SK-N-MC (cell line): ENCODE measurements around the gene ATP6AP1.

ENCODE experiments used
- DNase-seq: peaks from one replicate; pipeline ENCODE4 v3.0.0-alpha.2; 2011; ENCODE audit warnings: low read depth, low spot score
- H3K27ac ChIP-seq: fragments of 200-600 bp; sonication (generic); 2 replicates; pipeline ENCODE4 v1.5.1; 2016; ENCODE audit warnings: mixed run types
- H3K36me3 ChIP-seq: fragments of 200-600 bp; sonication (generic); 2 replicates; pipeline ENCODE4 v1.6.1; 2017; ENCODE audit warnings: antibody characterized with exemption, low read length, mixed read lengths; ENCODE audit not compliant: insufficient read depth
- H3K4me3 ChIP-seq: fragments of 200-600 bp; sonication (generic); 2 replicates; pipeline ENCODE4 v1.5.1; 2016
- H3K9ac ChIP-seq: fragments of 200-600 bp; sonication (generic); 2 replicates; pipeline ENCODE4 v1.8.0; 2017; ENCODE audit warnings: mixed run types, mixed read lengths; ENCODE audit not compliant: insufficient read length
- H3K9me3 ChIP-seq: fragments of 200-600 bp; sonication (generic); 2 replicates; pipeline ENCODE4 v1.6.1; 2017; ENCODE audit warnings: low read depth, mild to moderate bottlenecking, antibody characterized with exemption, low read length, moderate library complexity, mixed read lengths
- EZH2 ChIP-seq: fragments of 200-600 bp; sonication (generic); IDR thresholded peaks from one replicate; pipeline ENCODE4 v1.6.1; 2017; ENCODE audit warnings: antibody characterized with exemption
- FOXP2 ChIP-seq: optimal IDR thresholded peaks from 2 replicates; pipeline ENCODE3; 2011; ENCODE audit warnings: mild to moderate bottlenecking, moderate library complexity; ENCODE audit not compliant: insufficient read depth; ENCODE audit errors: extremely low read length, control extremely low read depth
- POLR2AphosphoS5 ChIP-seq: IDR thresholded peaks from 2 replicates; pipeline ENCODE4 v1.6.1; 2012; ENCODE audit warnings: mild to moderate bottlenecking, low read depth, low read length, borderline replicate concordance

ATP6AP1 gene

DNA sequence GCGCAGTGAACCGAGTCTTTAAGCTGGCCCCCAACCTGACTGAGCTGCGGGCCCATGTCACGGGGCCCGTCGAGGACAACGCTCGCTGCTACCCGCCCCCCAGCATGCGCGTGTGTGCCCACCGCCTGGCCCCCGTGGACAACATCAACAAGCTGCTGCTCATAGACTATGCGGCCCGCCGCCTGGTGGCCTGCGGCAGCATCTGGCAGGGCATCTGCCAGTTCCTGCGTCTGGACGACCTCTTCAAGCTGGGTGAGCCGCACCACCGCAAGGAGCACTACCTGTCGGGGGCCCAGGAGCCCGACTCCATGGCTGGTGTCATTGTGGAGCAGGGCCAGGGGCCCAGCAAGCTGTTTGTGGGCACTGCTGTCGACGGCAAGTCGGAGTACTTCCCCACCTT, 31.8 kb downstream of the ATP6AP1 start:
- Histone ChIP-seq H3K27ac (no peak overlapping the region), H3K9me3 (no peaks in the 10 kb centered on the region), H3K9ac (no peak overlapping the region), H3K4me3 (no peak overlapping the region), H3K36me3 (no peaks in the 10 kb centered on the region; the same call in 1 of the 2 replicates)
- no peak for DNase-seq
- no peak for TF ChIP-seq POLR2AphosphoS5
- TF ChIP-seq EZH2, result no peak
- no peak for TF ChIP-seq FOXP2

DNA sequence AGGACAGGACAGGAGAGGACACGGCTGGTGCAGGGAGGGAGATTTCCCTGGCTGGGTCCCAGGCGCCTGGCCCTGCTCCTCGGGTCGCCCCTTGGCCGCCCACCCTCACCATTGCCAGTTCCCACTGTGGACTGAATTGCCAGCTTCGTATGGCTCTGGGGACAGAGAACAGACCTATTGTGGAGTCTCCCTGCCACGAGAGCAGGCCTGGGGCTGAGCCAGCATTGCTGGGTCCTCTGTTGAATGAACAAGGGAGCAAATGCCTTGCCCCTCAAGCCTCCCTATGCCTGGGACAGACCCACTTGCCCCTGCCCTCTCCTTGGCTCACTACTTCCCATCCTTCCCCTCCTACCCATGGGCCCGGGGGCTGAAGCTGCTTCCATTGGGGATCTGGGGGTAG, 33.9 kb downstream of the ATP6AP1 start:
- no peak overlapping the region for H3K27ac ChIP-seq
- no peaks in the 10 kb centered on the region for H3K9me3 ChIP-seq
- H3K9ac ChIP-seq, result no peak overlapping the region
- no peaks in the 10 kb centered on the region; the same call in 1 of the 2 replicates for H3K36me3 ChIP-seq
- TF ChIP-seq FOXP2 (no peak), EZH2 (no peak), POLR2AphosphoS5 (no peak)
- no peak for DNase-seq
- no peak overlapping the region for H3K4me3 ChIP-seq

DNA sequence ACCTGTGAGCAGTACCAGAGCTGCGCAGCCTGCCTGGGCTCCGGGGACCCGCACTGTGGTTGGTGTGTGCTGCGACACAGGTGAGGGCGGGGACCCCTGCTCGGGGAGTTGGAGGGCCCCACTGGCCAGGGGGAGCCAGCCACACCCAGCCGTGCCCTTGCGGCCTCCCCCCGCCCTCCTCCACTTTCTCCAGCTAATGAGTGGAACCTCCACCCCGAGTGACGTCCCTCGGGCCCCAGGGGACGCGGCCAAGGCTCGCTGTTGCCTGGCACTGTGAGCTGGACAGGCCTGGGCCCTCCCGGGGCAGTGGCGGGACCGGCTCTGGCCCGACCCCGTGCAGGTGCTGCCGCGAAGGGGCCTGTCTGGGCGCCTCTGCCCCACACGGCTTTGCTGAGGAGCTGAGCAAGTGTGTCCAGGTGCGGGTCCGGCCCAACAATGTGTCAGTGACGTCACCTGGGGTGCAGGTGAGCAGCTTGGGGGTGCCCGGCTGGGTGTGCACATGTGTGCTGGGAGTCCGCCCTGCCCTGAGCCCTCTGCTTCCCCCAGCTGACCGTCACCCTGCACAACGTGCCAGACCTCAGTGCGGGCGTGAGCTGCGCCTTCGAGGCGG, 35.2 kb downstream of the ATP6AP1 start:
- DNase-seq, result no peak
- Histone ChIP-seq H3K36me3 (no peaks in the 10 kb centered on the region; the same call in 1 of the 2 replicates), H3K9me3 (no peaks in the 10 kb centered on the region), H3K27ac (no peak overlapping the region), H3K4me3 (no peak overlapping the region), H3K9ac (no peak overlapping the region)
- TF ChIP-seq POLR2AphosphoS5 (no peak), FOXP2 (no peak), EZH2 (no peak)

DNA sequence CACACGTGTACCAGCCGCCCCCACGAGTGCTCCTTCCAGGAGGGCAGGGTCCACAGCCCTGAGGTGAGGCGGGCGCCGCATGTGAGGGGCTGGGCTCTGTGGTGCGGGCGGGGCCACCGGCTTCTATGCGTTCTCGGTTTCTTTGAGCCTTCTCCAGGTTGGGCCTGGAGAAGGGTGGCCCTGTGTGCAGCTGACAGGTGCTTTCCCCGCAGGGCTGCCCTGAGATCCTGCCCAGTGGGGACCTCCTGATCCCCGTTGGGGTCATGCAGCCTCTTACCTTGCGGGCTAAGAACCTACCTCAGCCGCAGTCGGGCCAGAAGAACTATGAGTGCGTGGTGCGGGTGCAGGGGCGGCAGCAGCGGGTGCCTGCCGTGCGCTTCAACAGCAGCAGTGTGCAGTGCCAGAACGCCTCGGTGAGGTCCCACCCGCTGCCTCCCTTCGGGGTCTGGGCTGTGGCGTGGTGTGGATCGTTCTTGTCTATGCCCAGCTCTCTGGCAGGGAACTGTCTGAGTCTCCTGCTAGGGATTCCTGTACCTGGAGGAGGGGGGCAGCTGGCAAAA, 36.4 kb downstream of the ATP6AP1 start:
- Histone ChIP-seq H3K9me3 (no peaks in the 10 kb centered on the region), H3K36me3 (no peaks in the 10 kb centered on the region; the same call in 1 of the 2 replicates), H3K9ac (no peak overlapping the region), H3K4me3 (no peak overlapping the region), H3K27ac (no peak overlapping the region)
- TF ChIP-seq FOXP2, result no peak
- TF ChIP-seq POLR2AphosphoS5, result no peak
- TF ChIP-seq EZH2, result no peak
- no peak for DNase-seq

DNA sequence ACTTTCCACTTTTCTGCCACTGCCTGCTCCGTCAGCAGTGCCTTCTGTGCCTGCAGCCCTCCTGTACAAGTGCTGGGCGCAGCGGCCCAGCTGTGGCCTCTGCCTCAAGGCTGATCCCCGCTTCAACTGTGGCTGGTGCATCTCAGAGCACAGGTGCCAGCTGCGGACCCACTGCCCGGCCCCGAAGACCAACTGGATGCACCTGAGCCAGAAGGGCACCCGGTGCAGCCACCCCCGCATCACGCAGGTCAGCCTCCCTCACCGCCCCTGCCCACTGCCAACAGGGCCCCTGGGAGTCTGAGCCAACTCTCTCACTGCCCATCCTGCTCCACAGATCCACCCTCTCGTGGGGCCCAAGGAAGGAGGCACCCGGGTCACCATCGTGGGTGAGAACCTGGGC, 37.1 kb downstream of the ATP6AP1 start:
- Histone ChIP-seq H3K9me3 (no peaks in the 10 kb centered on the region), H3K4me3 (no peak overlapping the region), H3K36me3 (no peaks in the 10 kb centered on the region; the same call in 1 of the 2 replicates), H3K27ac (no peak overlapping the region), H3K9ac (no peak overlapping the region)
- no peak for TF ChIP-seq POLR2AphosphoS5
- no peak for DNase-seq

DNA sequence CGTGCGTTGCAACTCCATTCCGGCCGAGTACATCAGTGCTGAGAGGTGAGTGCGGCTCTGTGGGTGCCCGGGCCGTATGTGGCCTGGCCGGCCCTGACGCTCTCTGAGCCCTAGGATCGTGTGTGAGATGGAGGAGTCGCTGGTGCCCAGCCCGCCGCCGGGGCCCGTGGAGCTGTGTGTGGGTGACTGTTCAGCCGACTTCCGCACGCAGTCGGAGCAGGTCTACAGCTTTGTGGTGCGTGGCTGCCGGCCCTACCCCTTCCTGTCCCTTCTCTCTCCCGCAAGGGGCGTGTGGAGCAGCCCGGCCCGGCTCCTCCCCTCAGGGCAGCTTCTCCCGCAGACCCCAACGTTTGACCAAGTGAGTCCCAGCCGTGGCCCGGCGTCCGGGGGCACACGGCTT, 37.6 kb downstream of the ATP6AP1 start:
- Histone ChIP-seq H3K9me3 (no peaks in the 10 kb centered on the region), H3K36me3 (no peaks in the 10 kb centered on the region; the same call in 1 of the 2 replicates), H3K27ac (no peak overlapping the region), H3K9ac (no peak overlapping the region), H3K4me3 (no peak overlapping the region)
- no peak for DNase-seq
- TF ChIP-seq POLR2AphosphoS5, result no peak
- TF ChIP-seq EZH2, result no peak
- no peak for TF ChIP-seq FOXP2

DNA sequence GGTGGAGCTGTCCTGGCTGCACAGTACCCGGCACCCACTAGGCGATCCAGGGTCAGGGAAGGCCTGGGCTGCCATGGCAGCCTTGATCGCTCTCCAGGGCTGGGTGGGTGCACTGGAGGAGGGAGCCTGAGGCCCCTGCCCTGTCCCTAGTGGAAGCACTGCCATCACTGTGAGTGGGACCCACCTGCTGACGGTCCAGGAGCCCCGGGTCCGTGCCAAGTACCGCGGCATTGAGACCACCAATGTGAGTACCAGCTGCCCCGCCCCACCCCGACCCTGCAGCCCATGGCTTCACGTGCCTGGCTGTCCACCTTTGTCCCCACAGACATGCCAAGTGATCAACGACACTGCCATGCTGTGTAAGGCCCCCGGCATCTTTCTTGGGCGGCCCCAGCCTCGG, 38.4 kb downstream of the ATP6AP1 start:
- no peak for DNase-seq
- H3K27ac ChIP-seq, result no peak overlapping the region
- H3K9ac ChIP-seq, result no peak overlapping the region
- no peak for TF ChIP-seq EZH2
- no peak for TF ChIP-seq POLR2AphosphoS5
- TF ChIP-seq FOXP2, result no peak
- no peaks in the 10 kb centered on the region; the same call in 1 of the 2 replicates for H3K36me3 ChIP-seq
- no peaks in the 10 kb centered on the region for H3K9me3 ChIP-seq
- H3K4me3 ChIP-seq, result no peak overlapping the region

DNA sequence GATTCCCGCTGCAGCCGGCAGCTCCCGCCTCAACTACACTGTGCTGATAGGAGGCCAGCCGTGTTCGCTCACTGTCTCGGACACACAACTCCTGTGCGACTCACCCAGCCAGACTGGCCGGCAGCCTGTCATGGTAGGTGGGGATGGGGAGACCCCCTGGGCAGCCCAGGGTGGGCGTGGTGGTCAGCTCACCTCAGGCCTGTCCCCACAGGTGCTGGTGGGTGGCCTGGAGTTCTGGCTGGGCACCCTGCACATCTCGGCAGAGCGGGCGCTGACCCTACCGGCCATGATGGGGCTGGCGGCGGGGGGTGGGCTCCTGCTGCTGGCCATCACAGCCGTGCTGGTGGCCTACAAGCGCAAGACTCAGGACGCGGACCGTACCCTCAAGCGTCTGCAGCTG, 39.1 kb downstream of the ATP6AP1 start:
- Histone ChIP-seq H3K36me3 (no peaks in the 10 kb centered on the region; the same call in 1 of the 2 replicates), H3K27ac (no peak overlapping the region), H3K4me3 (no peak overlapping the region), H3K9ac (no peak overlapping the region), H3K9me3 (no peaks in the 10 kb centered on the region)
- TF ChIP-seq EZH2, result no peak
- no peak for TF ChIP-seq FOXP2
- no peak for TF ChIP-seq POLR2AphosphoS5
- DNase-seq, result no peak

DNA sequence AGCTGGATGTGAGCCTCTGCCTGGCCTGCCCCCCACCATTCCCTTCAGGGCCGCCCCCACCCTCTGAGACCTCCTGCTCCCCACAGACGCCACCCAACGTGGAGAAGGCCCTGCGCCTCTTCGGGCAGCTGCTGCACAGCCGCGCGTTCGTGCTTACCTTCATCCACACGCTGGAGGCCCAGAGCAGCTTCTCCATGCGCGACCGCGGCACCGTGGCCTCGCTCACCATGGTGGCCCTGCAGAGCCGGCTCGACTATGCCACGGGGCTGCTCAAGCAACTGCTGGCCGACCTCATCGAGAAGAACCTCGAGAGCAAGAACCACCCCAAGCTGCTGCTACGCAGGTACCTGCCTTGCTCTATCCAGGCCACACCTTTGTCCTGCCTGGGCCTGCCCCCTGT, 39.7 kb downstream of the ATP6AP1 start:
- Histone ChIP-seq H3K4me3 (no peak overlapping the region), H3K9me3 (no peaks in the 10 kb centered on the region), H3K36me3 (no peaks in the 10 kb centered on the region; the same call in 1 of the 2 replicates), H3K27ac (no peak overlapping the region), H3K9ac (no peak overlapping the region)
- TF ChIP-seq POLR2AphosphoS5, result no peak
- TF ChIP-seq FOXP2, result no peak
- no peak for TF ChIP-seq EZH2
- DNase-seq, result no peak
